IMR-90 (cell line): ENCODE measurements around the gene OR13J1. TPM values are rescaled to one million over a fixed set of nuclear protein-coding genes. Genes with fewer than 3 reads are reported as not detected.

Source experiments
- ATAC-seq: fragments of 200-7000 bp; cut with Tn5 transposase; 2 replicates; pipeline ENCODE4 v1.9.1; 2020; ENCODE audit warnings: low read depth, mild to moderate bottlenecking, moderate library complexity
- BruUV-seq: library from RNA; stranded (reverse); fragments of 400-500 nt; replicated peaks from 2 replicates; lab custom pipeline; 2021; lab: Mats Ljungman, UMichigan
- CTCF ChIA-PET: fragments of 300-600 bp; formaldehyde crosslinking; extraction: SDS; loops from one replicate; lab custom pipeline; 2021; ENCODE audit warnings: antibody characterized with exemption; lab: Yijun Ruan, JAX
- POLR2A ChIA-PET: fragments of 300-600 bp; sonication (Branson Sonifier 250); formaldehyde crosslinking; loops from one replicate; lab custom pipeline; 2022; ENCODE audit warnings: antibody characterized with exemption; ENCODE audit not compliant: unreplicated experiment; lab: Charles Lee
- DNase-seq: peaks from one replicate; pipeline ENCODE4 v3.0.0; 2013
- H2AFZ ChIP-seq: replicated peaks from 2 replicates; pipeline ENCODE3; 2013; ENCODE audit warnings: low read length, mild to moderate bottlenecking; ENCODE audit not compliant: poor library complexity
- H2AK5ac ChIP-seq: 2 replicates; pipeline ENCODE4 v1.6.1; 2013; ENCODE audit warnings: low read depth, low read length, inconsistent platforms
- H2AK9ac ChIP-seq: replicated peaks from 2 replicates; pipeline ENCODE3; 2013; ENCODE audit warnings: mild to moderate bottlenecking, low read depth, low read length, moderate library complexity; ENCODE audit not compliant: poor library complexity
- H2BK120ac ChIP-seq: 2 replicates; pipeline ENCODE4 v1.6.1; 2013; ENCODE audit warnings: low read depth, low read length, inconsistent platforms
- H2BK15ac ChIP-seq: 3 replicates; pipeline ENCODE4 v1.6.1; 2013; ENCODE audit warnings: low read depth, low read length, inconsistent platforms
- H2BK20ac ChIP-seq: 2 replicates; pipeline ENCODE4 v1.6.1; 2013; ENCODE audit warnings: low read depth, mild to moderate bottlenecking, inconsistent platforms, low read length, moderate library complexity
- H2BK5ac ChIP-seq: 2 replicates; pipeline ENCODE4 v1.6.1; 2013; ENCODE audit warnings: mild to moderate bottlenecking, low read depth, low read length, inconsistent platforms; ENCODE audit not compliant: poor library complexity, severe bottlenecking
- H3K14ac ChIP-seq: replicated peaks from 2 replicates; pipeline ENCODE4 v1.6.1; 2013; ENCODE audit warnings: low read depth, low read length, inconsistent platforms
- H3K18ac ChIP-seq: 2 replicates; pipeline ENCODE4 v1.6.1; 2013; ENCODE audit warnings: low read depth, low read length, control low read depth
- H3K23ac ChIP-seq: 2 replicates; pipeline ENCODE4 v1.6.1; 2013; ENCODE audit warnings: low read depth, low read length, inconsistent platforms
- H3K27ac ChIP-seq: 2 replicates; pipeline ENCODE4 v1.5.1; 2013; ENCODE audit warnings: mild to moderate bottlenecking, control low read depth, low read length; ENCODE audit not compliant: insufficient read depth
- H3K27me3 ChIP-seq: 2 replicates; pipeline ENCODE4 v1.6.1; 2013; ENCODE audit warnings: low read length; ENCODE audit not compliant: control insufficient read depth, insufficient read depth
- H3K36me3 ChIP-seq: 2 replicates; pipeline ENCODE4 v1.6.1; 2013; ENCODE audit warnings: low read length, mixed read lengths; ENCODE audit not compliant: control insufficient read depth, insufficient read depth
- H3K4ac ChIP-seq: 2 replicates; pipeline ENCODE4 v1.6.1; 2013; ENCODE audit warnings: low read depth, low read length, inconsistent platforms
- H3K4me1 ChIP-seq: 2 replicates; pipeline ENCODE4 v1.6.1; 2013; ENCODE audit warnings: low read length, mixed read lengths; ENCODE audit not compliant: control insufficient read depth, insufficient read depth
- H3K4me2 ChIP-seq: 2 replicates; pipeline ENCODE4 v1.6.1; 2013; ENCODE audit warnings: low read depth, mild to moderate bottlenecking, control low read depth, low read length, moderate library complexity
- H3K4me3 ChIP-seq: 2 replicates; pipeline ENCODE4 v1.5.1; 2013; ENCODE audit warnings: low read depth, mild to moderate bottlenecking, control low read depth, low read length, moderate library complexity; ENCODE audit not compliant: insufficient read depth
- H3K56ac ChIP-seq: 2 replicates; pipeline ENCODE4 v1.6.1; 2013; ENCODE audit warnings: low read length, inconsistent platforms; ENCODE audit not compliant: insufficient read depth; ENCODE audit errors: extremely low read depth
- H3K79me1 ChIP-seq, 2 experiments: 2 replicates each; pipeline ENCODE4 v1.6.1; 2013; ENCODE audit warnings: low read length in 2 of 2, inconsistent platforms in 1 of 2, low read depth in 1 of 2
- H3K9ac ChIP-seq: 2 replicates; pipeline ENCODE4 v1.6.1; 2013; ENCODE audit warnings: low read depth, low read length, control low read depth
- H3K9me1 ChIP-seq: 2 replicates; pipeline ENCODE4 v1.6.1; 2013; ENCODE audit warnings: low read length, inconsistent platforms; ENCODE audit not compliant: insufficient read depth
- H3K9me3 ChIP-seq: 2 replicates; pipeline ENCODE4 v1.6.1; 2013; ENCODE audit warnings: low read length; ENCODE audit not compliant: control insufficient read depth, insufficient read depth
- H4K20me1 ChIP-seq: 2 replicates; pipeline ENCODE4 v1.6.1; 2013; ENCODE audit warnings: low read length, inconsistent platforms; ENCODE audit not compliant: insufficient read depth
- H4K5ac ChIP-seq: 2 replicates; pipeline ENCODE4 v1.6.1; 2013; ENCODE audit warnings: mild to moderate bottlenecking, low read depth, low read length, control low read depth
- H4K8ac ChIP-seq, 2 experiments: 2 replicates each; pipeline ENCODE4 v1.6.1; 2013; ENCODE audit warnings: low read depth in 2 of 2, low read length in 2 of 2, control low read depth in 1 of 2, inconsistent platforms in 1 of 2
- H4K91ac ChIP-seq: 2 replicates; pipeline ENCODE4 v1.6.1; 2013; ENCODE audit warnings: low read depth, low read length, inconsistent platforms; ENCODE audit not compliant: insufficient read depth
- BHLHE40 ChIP-seq: fragments of 150-350 bp; IDR thresholded peaks from 2 replicates; pipeline ENCODE4 v1.6.1; 2016; ENCODE audit warnings: mild to moderate bottlenecking, low read depth, low read length
- CEBPB ChIP-seq: IDR thresholded peaks from 2 replicates; pipeline ENCODE4 v1.6.1; 2012; ENCODE audit warnings: low read depth, low read length, improper control_type of control experiment
- CHD1 ChIP-seq: IDR thresholded peaks from 2 replicates; pipeline ENCODE4 v1.6.1; 2012; ENCODE audit warnings: low read depth, low read length, improper control_type of control experiment
- MAZ ChIP-seq: IDR thresholded peaks from 2 replicates; pipeline ENCODE4 v1.6.1; 2012; ENCODE audit warnings: low read depth, mild to moderate bottlenecking, low read length, improper control_type of control experiment, moderate library complexity, borderline replicate concordance
- MXI1 ChIP-seq: IDR thresholded peaks from 2 replicates; pipeline ENCODE4 v1.6.1; 2012; ENCODE audit warnings: low read depth, mild to moderate bottlenecking, low read length, moderate library complexity, borderline replicate concordance
- NFE2L2 ChIP-seq: fragments of 150-350 bp; IDR thresholded peaks from 2 replicates; pipeline ENCODE4 v1.6.1; 2016; ENCODE audit warnings: low read depth, mild to moderate bottlenecking, low read length
- POLR2A ChIP-seq: IDR thresholded peaks from 2 replicates; pipeline ENCODE4 v1.6.1; 2012; ENCODE audit warnings: mild to moderate bottlenecking, low read depth, low read length
- RAD21 ChIP-seq: IDR thresholded peaks from 2 replicates; pipeline ENCODE4 v1.6.1; 2012; ENCODE audit warnings: low read length, improper control_type of control experiment
- RCOR1 ChIP-seq: IDR thresholded peaks from 2 replicates; pipeline ENCODE4 v1.6.1; 2012; ENCODE audit warnings: mild to moderate bottlenecking, low read length, improper control_type of control experiment; ENCODE audit not compliant: insufficient replicate concordance
- RFX5 ChIP-seq: IDR thresholded peaks from 2 replicates; pipeline ENCODE4 v1.8.0; 2012; ENCODE audit warnings: low read depth, mild to moderate bottlenecking, low read length, moderate library complexity
- SMC3 ChIP-seq: fragments of 150-350 bp; IDR thresholded peaks from 2 replicates; pipeline ENCODE4 v1.6.1; 2016; ENCODE audit warnings: low read depth, mild to moderate bottlenecking, antibody characterized with exemption, low read length, moderate library complexity
- WGBS, 2 experiments: methylation state at CpG; one replicate each; pipeline versions ENCODE4 v1.1.5 to v1.1.7; 2013; ENCODE audit warnings: missing lambda C conversion rate in 2 of 2; ENCODE audit not compliant: insufficient read length in 1 of 2; ENCODE audit errors: extremely low coverage in 2 of 2; 5-methylcytosine and 5-hydroxymethylcytosine counted together
- dilution Hi-C: fragments of 300-500 bp; cut with HindIII; formaldehyde crosslinking; loops from one replicate; pipeline ENCODE4 v1.14.3; 2018; ENCODE audit warnings: low sequenced_read_pairs; ENCODE audit not compliant: unreplicated experiment
- in situ Hi-C: fragments of 300-500 bp; cut with MboI; formaldehyde crosslinking; loops from 3 replicates; pipeline ENCODE4 v1.14.3; 2019; ENCODE audit warnings: low sequenced_read_pairs, inconsistent platforms, mixed read lengths
- intact Hi-C: fragments of 100-400 bp; cut with micrococcal nuclease; formaldehyde crosslinking; loops from 2 replicates; pipeline ENCODE4 v1.10.0; 2022
- polyA plus RNA-seq, 3 experiments: library from polyadenylated mRNA; depleted of rRNA; stranded (reverse); fragments of >200 nt; gene quantifications; 2 replicates each; pipeline ENCODE4 v1.2.3, GENCODE V29; 2012; ENCODE audit warnings: low replicate concordance in 1 of 3
- total RNA-seq: library from RNA; depleted of rRNA; stranded (reverse); fragments of >200 nt; gene quantifications from 2 replicates; pipeline ENCODE4 v1.2.3, GENCODE V29; 2012
- TF ChIP-seq, protein P1 (sequence below): fragments of 150-350 bp; IDR thresholded peaks from 2 replicates; pipeline ENCODE4 v1.6.1; 2017; ENCODE audit warnings: mild to moderate bottlenecking, antibody characterized with exemption, low read length, low read depth
- TF ChIP-seq, protein P2 (sequence below): fragments of 150-350 bp; IDR thresholded peaks from 2 replicates; pipeline ENCODE4 v1.6.1; 2016; ENCODE audit warnings: low read depth, mild to moderate bottlenecking, low read length, moderate library complexity, borderline replicate concordance
- TF ChIP-seq, protein P3 (sequence below): conservative IDR thresholded peaks from 2 replicates; pipeline ENCODE4 v1.5.1; 2012; ENCODE audit warnings: mild to moderate bottlenecking, low read depth, low read length, improper control_type of control experiment

Gene OR13J1
- total and polyA plus RNA-seq, 2 of the 4 experiments (the other 2 are of a cell fraction), result not detected

DNA sequence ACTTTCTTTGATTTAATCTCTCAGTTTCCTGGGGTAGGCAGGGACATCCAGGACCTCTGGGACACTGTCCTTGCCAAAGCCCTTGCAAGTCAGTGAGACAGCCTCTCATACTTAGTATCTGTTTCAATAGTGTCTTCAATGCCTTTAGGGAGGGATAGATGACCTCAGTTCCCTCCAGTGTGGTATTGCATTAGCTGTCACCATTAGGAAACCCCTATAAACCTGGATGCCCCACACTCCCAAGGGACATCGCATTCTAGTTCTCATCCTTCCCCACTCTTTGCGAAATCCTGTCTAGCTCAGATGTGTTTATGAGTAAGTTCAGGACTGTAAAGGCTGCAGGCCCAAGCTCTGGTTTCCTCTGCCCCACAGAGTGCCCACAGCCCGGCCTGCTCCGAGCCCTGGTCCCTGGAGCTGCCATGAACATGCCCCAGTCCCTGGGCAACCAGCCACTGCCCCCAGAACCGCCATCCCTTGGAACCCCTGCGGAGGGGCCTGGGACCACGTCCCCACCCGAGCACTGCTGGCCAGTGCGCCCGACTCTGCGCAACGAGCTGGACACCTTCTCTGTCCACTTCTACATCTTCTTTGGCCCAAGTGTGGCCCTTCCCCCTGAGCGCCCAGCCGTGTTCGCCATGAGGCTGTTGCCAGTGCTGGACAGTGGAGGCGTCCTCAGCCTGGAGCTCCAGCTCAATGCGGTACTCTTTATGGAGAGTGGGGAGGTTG is 28.0 kb downstream of the OR13J1 start:
- Histone ChIP-seq H3K27ac (no peak overlapping the region), H3K9me1 (peaks cover 21% of the 10 kb centered on the region), H3K9me3 (no peaks in the 10 kb centered on the region), H3K4me3 (no peak overlapping the region), H4K5ac (no peak overlapping the region), H2BK20ac (no peak overlapping the region), H3K79me1 (peaks cover 4 to 6% of the 10 kb centered on the region in 2 experiments; a peak in 1 of 4 replicates), H3K4me1 (peaks cover 17% of the 10 kb centered on the region), H3K4me2 (no peak overlapping the region), H3K18ac (no peak overlapping the region), H2AK9ac (peak overlapping the region; percentile 25), H3K9ac (no peak overlapping the region), H4K91ac (no peak overlapping the region), H3K4ac (peak overlapping the region; percentile 14; the same call in 1 of the 2 replicates), H3K27me3 (no peaks in the 10 kb centered on the region), H3K23ac (no peak overlapping the region), H2BK120ac (no peak overlapping the region), H3K14ac (no peak overlapping the region), H2AK5ac (no peak overlapping the region), H2BK5ac (no peak overlapping the region), H2AFZ (no peak overlapping the region), H4K20me1 (peaks cover 9% of the 10 kb centered on the region; the same call in 1 of the 2 replicates), H3K56ac (no peak overlapping the region), H3K36me3 (peaks cover 7% of the 10 kb centered on the region), H4K8ac (no peak overlapping the region), H2BK15ac (no peak overlapping the region)
- no TSS peak for BruUV-seq
- no CpG with 5 or more reads among the region's 17 CpGs for WGBS, 2 experiments
- ChIA-PET POLR2A (no interaction called here), CTCF (no interaction called here)
- intact Hi-C loops (no loop called here), dilution Hi-C loops (no loop called here), in situ Hi-C loops (no loop called here)
- no peak for TF ChIP-seq CHD1
- no peak for TF ChIP-seq NFE2L2
- no peak for TF ChIP-seq POLR2A
- TF ChIP-seq RAD21, result no peak
- TF ChIP-seq, protein P1, sequence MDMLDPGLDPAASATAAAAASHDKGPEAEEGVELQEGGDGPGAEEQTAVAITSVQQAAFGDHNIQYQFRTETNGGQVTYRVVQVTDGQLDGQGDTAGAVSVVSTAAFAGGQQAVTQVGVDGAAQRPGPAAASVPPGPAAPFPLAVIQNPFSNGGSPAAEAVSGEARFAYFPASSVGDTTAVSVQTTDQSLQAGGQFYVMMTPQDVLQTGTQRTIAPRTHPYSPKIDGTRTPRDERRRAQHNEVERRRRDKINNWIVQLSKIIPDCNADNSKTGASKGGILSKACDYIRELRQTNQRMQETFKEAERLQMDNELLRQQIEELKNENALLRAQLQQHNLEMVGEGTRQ, result no peak
- TF ChIP-seq, protein P2, sequence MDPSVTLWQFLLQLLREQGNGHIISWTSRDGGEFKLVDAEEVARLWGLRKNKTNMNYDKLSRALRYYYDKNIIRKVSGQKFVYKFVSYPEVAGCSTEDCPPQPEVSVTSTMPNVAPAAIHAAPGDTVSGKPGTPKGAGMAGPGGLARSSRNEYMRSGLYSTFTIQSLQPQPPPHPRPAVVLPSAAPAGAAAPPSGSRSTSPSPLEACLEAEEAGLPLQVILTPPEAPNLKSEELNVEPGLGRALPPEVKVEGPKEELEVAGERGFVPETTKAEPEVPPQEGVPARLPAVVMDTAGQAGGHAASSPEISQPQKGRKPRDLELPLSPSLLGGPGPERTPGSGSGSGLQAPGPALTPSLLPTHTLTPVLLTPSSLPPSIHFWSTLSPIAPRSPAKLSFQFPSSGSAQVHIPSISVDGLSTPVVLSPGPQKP, result no peak
- TF ChIP-seq, protein P3, sequence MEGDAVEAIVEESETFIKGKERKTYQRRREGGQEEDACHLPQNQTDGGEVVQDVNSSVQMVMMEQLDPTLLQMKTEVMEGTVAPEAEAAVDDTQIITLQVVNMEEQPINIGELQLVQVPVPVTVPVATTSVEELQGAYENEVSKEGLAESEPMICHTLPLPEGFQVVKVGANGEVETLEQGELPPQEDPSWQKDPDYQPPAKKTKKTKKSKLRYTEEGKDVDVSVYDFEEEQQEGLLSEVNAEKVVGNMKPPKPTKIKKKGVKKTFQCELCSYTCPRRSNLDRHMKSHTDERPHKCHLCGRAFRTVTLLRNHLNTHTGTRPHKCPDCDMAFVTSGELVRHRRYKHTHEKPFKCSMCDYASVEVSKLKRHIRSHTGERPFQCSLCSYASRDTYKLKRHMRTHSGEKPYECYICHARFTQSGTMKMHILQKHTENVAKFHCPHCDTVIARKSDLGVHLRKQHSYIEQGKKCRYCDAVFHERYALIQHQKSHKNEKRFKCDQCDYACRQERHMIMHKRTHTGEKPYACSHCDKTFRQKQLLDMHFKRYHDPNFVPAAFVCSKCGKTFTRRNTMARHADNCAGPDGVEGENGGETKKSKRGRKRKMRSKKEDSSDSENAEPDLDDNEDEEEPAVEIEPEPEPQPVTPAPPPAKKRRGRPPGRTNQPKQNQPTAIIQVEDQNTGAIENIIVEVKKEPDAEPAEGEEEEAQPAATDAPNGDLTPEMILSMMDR, result no peak
- TF ChIP-seq RFX5, result no peak
- TF ChIP-seq BHLHE40, result no peak
- no peak for TF ChIP-seq MAZ
- no peak for TF ChIP-seq CEBPB
- no peak for TF ChIP-seq SMC3
- TF ChIP-seq RCOR1, result no peak
- TF ChIP-seq MXI1, result no peak
- no peak for ATAC-seq
- DNase-seq, result no peak
